MM.1S (cell line): ENCODE data around the gene SLC22A3.

Source experiments
- DNase-seq: peaks from one replicate; pipeline ENCODE4 v3.0.0-alpha.2; 2015
- H2AFZ ChIP-seq: fragments of 300-600 bp; sonication (generic); 2 replicates; pipeline ENCODE4 v1.6.0; 2016; ENCODE audit warnings: antibody characterized with exemption, low read length
- H3F3A ChIP-seq: fragments of 300-600 bp; sonication (generic); 2 replicates; pipeline ENCODE4 v1.6.1; 2016; ENCODE audit warnings: mild to moderate bottlenecking, antibody characterized with exemption, low read length, moderate library complexity, mixed read lengths; ENCODE audit not compliant: insufficient read depth
- H3K27ac ChIP-seq: fragments of 300-600 bp; sonication (generic); 2 replicates; pipeline ENCODE4 v1.5.1; 2016; ENCODE audit warnings: mild to moderate bottlenecking, low read length
- H3K27me3 ChIP-seq: fragments of 300-600 bp; sonication (generic); replicated peaks from 2 replicates; pipeline ENCODE4 v1.6.0; 2016; ENCODE audit warnings: low read length; ENCODE audit not compliant: insufficient read depth
- H3K36me3 ChIP-seq: fragments of 300-600 bp; sonication (generic); replicated peaks from 2 replicates; pipeline ENCODE4 v1.6.1; 2016; ENCODE audit warnings: mild to moderate bottlenecking, low read length, mixed read lengths; ENCODE audit not compliant: insufficient read depth
- H3K4me1 ChIP-seq: fragments of 300-600 bp; sonication (generic); 2 replicates; pipeline ENCODE4 v1.6.1; 2016; ENCODE audit warnings: low read length, mixed read lengths
- H3K4me2 ChIP-seq: fragments of 300-600 bp; sonication (generic); 2 replicates; pipeline ENCODE4 v1.6.0; 2016; ENCODE audit warnings: low read depth, low read length
- H3K4me3 ChIP-seq: fragments of 300-600 bp; sonication (generic); 2 replicates; pipeline ENCODE4 v1.5.1; 2016; ENCODE audit warnings: low read length, mixed read lengths
- H3K79me2 ChIP-seq: fragments of 300-600 bp; sonication (generic); 2 replicates; pipeline ENCODE4 v1.6.1; 2016; ENCODE audit warnings: mixed run types, low read length, mixed read lengths
- H3K9ac ChIP-seq: fragments of 300-600 bp; sonication (generic); 2 replicates; pipeline ENCODE4 v1.6.1; 2016; ENCODE audit warnings: low read length, mixed read lengths
- H3K9me2 ChIP-seq: fragments of 300-600 bp; sonication (generic); replicated peaks from 2 replicates; pipeline ENCODE4 v1.6.1; 2016; ENCODE audit warnings: mild to moderate bottlenecking, low read length, mixed read lengths; ENCODE audit not compliant: insufficient read depth
- H3K9me3 ChIP-seq: fragments of 300-600 bp; sonication (generic); replicated peaks from 2 replicates; pipeline ENCODE4 v1.6.1; 2016; ENCODE audit warnings: mild to moderate bottlenecking, low read length, mixed read lengths; ENCODE audit not compliant: insufficient read depth
- H4K20me1 ChIP-seq: fragments of 300-600 bp; sonication (generic); 2 replicates; pipeline ENCODE4 v1.6.1; 2016; ENCODE audit warnings: mild to moderate bottlenecking, low read length, moderate library complexity, mixed read lengths; ENCODE audit not compliant: insufficient read depth
- EZH2 ChIP-seq: fragments of 300-600 bp; sonication (generic); optimal IDR thresholded peaks from 2 replicates; pipeline ENCODE3; 2017; ENCODE audit warnings: low read depth, mild to moderate bottlenecking, antibody characterized with exemption, low read length, mixed read lengths
- EZH2phosphoT487 ChIP-seq: fragments of 300-600 bp; sonication (generic); IDR thresholded peaks from 2 replicates; pipeline ENCODE4 v1.6.1; 2018; ENCODE audit warnings: antibody characterized with exemption, low read length
- TF ChIP-seq, protein P1 (sequence below): fragments of 300-600 bp; sonication (generic); IDR thresholded peaks from 2 replicates; pipeline ENCODE4 v1.5.1; 2016; ENCODE audit warnings: antibody characterized with exemption, low read length, mixed read lengths

Gene SLC22A3

DNA sequence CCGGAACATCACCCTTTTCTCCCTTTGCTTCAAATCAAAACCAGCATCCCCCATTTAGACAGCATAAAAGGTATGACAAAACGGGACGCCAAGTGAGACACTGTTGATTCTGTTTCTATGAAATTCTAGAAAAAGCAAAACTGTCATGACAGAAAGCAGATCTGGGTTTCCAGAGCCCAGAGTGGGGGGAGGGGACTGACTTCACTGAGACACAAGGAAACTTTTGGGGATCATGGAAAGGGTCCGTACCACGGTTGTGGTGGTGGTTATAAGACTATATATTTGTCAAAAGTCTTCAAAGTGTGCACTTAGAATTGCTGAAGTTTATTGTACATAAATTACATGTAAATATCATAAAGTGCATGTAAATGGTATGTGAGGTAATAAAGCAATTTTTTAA, 82.6 kb downstream of the SLC22A3 start:
- H3K4me2 ChIP-seq = no peak overlapping the region
- DNase-seq = no peak
- TF ChIP-seq, protein P1, sequence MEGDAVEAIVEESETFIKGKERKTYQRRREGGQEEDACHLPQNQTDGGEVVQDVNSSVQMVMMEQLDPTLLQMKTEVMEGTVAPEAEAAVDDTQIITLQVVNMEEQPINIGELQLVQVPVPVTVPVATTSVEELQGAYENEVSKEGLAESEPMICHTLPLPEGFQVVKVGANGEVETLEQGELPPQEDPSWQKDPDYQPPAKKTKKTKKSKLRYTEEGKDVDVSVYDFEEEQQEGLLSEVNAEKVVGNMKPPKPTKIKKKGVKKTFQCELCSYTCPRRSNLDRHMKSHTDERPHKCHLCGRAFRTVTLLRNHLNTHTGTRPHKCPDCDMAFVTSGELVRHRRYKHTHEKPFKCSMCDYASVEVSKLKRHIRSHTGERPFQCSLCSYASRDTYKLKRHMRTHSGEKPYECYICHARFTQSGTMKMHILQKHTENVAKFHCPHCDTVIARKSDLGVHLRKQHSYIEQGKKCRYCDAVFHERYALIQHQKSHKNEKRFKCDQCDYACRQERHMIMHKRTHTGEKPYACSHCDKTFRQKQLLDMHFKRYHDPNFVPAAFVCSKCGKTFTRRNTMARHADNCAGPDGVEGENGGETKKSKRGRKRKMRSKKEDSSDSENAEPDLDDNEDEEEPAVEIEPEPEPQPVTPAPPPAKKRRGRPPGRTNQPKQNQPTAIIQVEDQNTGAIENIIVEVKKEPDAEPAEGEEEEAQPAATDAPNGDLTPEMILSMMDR = no peak
- no peak for TF ChIP-seq EZH2
- TF ChIP-seq EZH2phosphoT487 = no peak
- H2AFZ ChIP-seq = no peak overlapping the region
- H3K27ac ChIP-seq = no peak overlapping the region
- no peaks in the 10 kb centered on the region for H3F3A ChIP-seq
- no peaks in the 10 kb centered on the region for H3K4me1 ChIP-seq
- H3K4me3 ChIP-seq = no peak overlapping the region
- H3K79me2 ChIP-seq = no peaks in the 10 kb centered on the region
- no peaks in the 10 kb centered on the region for H4K20me1 ChIP-seq
- no peaks in the 10 kb centered on the region for H3K9me2 ChIP-seq
- no peaks in the 10 kb centered on the region for H3K27me3 ChIP-seq
- no peaks in the 10 kb centered on the region for H3K9me3 ChIP-seq
- H3K36me3 ChIP-seq = no peaks in the 10 kb centered on the region
- H3K9ac ChIP-seq = no peak overlapping the region

DNA sequence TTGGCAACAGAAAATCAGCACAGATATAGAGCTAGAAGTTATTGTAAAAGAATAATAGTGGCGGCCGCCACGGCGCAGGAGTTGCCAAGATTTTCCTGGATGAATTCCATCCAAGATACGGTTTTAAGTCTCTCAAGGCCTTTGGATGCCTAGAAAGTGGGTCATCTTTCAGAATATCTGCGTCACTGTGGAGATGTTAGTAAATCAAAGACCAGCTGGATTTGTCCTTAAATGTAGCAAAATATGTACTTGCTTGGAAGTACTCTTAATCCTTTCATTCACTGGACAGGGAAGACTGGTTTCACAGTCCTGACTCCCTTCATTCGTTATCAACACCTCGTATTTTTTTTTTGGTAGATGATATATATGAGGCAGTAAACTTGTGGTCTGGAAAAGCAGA, 83.0 kb downstream of the SLC22A3 start:
- no peaks in the 10 kb centered on the region for H3K9me3 ChIP-seq
- TF ChIP-seq EZH2phosphoT487 (no peak), EZH2 (no peak)
- TF ChIP-seq, protein P1 = no peak
- DNase-seq = no peak
- no peak overlapping the region for H3K4me2 ChIP-seq
- no peaks in the 10 kb centered on the region for H4K20me1 ChIP-seq
- H3K9ac ChIP-seq = no peak overlapping the region
- H2AFZ ChIP-seq = no peak overlapping the region
- H3K4me3 ChIP-seq = no peak overlapping the region
- no peaks in the 10 kb centered on the region for H3K9me2 ChIP-seq
- H3K36me3 ChIP-seq = no peaks in the 10 kb centered on the region
- no peaks in the 10 kb centered on the region for H3K27me3 ChIP-seq
- no peaks in the 10 kb centered on the region for H3K79me2 ChIP-seq
- no peak overlapping the region for H3K27ac ChIP-seq
- H3F3A ChIP-seq = no peaks in the 10 kb centered on the region
- no peaks in the 10 kb centered on the region for H3K4me1 ChIP-seq

DNA sequence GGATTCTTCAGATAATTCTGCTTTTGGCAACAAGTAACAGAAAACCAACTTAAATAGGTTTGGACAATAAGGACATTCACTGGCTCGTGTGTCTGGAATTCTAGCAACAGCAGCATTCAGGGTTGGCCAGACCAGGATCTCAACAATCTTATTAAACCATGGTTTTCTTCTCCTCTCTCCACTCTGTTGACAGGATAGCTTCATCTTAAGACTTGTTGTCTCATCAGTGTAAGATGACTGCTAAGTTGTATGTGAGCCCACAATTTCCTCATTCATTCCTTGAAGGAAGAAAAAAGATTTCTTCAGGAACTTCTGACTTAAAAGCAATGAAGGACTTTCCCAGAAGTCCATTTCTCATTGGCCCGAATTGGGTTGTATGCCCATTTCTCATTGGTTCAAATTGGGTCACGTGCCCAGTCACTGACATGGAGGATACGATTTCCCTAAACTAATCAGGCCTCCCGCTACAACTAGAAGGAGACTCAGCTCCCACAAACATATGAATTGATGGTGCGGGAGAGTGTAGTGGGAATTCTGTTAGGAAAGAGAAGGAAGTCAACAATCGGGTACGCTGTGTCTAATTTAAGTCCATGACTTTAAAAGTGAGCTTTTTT, 83.7 kb downstream of the SLC22A3 start:
- Histone ChIP-seq H3K4me1 (no peaks in the 10 kb centered on the region), H3K9me2 (no peaks in the 10 kb centered on the region), H4K20me1 (no peaks in the 10 kb centered on the region), H2AFZ (no peak overlapping the region), H3K4me2 (no peak overlapping the region), H3K79me2 (no peaks in the 10 kb centered on the region), H3F3A (no peaks in the 10 kb centered on the region), H3K27ac (no peak overlapping the region), H3K27me3 (no peaks in the 10 kb centered on the region), H3K36me3 (no peaks in the 10 kb centered on the region), H3K9ac (no peak overlapping the region), H3K9me3 (no peaks in the 10 kb centered on the region), H3K4me3 (no peak overlapping the region)
- TF ChIP-seq EZH2phosphoT487 (no peak), EZH2 (no peak)
- TF ChIP-seq, protein P1 = no peak
- no peak for DNase-seq
